DND-41 (cell line): ENCODE measurements around the gene ST6GALNAC1.

ENCODE experiments used
- ATAC-seq: fragments of 200-7000 bp; cut with Tn5 transposase; 3 replicates; pipeline ENCODE4 v1.9.1; 2021; ENCODE audit warnings: low read depth; ENCODE audit not compliant: insufficient read depth
- DNase-seq: peaks from one replicate; pipeline ENCODE4 v3.0.0-alpha.2; 2020
- H2AFZ ChIP-seq: 2 replicates; pipeline ENCODE4 v1.6.0; 2012; ENCODE audit warnings: low read depth, low read length
- H3K27ac ChIP-seq: 2 replicates; pipeline ENCODE4 v1.5.1; 2012; ENCODE audit warnings: low read length, inconsistent platforms
- H3K27me3 ChIP-seq: fragments of 200-600 bp; sonication (generic); 2 replicates; pipeline ENCODE4 v1.6.0; 2012; ENCODE audit warnings: low read length, mild to moderate bottlenecking, inconsistent platforms; ENCODE audit not compliant: insufficient read depth, poor library complexity
- H3K36me3 ChIP-seq: 2 replicates; pipeline ENCODE4 v1.5.1; 2012; ENCODE audit warnings: low read length, inconsistent platforms; ENCODE audit not compliant: insufficient read depth
- H3K4me1 ChIP-seq: 2 replicates; pipeline ENCODE4 v1.5.1; 2012; ENCODE audit warnings: mild to moderate bottlenecking, low read length; ENCODE audit not compliant: insufficient read depth
- H3K4me2 ChIP-seq: 2 replicates; pipeline ENCODE4 v1.6.0; 2012; ENCODE audit warnings: mild to moderate bottlenecking, moderate library complexity, low read length, inconsistent platforms; ENCODE audit not compliant: insufficient read depth
- H3K4me3 ChIP-seq, 2 experiments: fragments of 200-600 bp in 1 of 2; shearing (Covaris generic) in 1 of 2; 2 replicates each; pipeline ENCODE4 v1.5.1; 2012 to 2016; ENCODE audit warnings: inconsistent platforms in 2 of 2, low read length in 2 of 2, mild to moderate bottlenecking in 2 of 2, low read depth in 1 of 2, moderate library complexity in 1 of 2
- H3K79me2 ChIP-seq: 2 replicates; pipeline ENCODE4 v1.6.0; 2012; ENCODE audit warnings: low read length, inconsistent platforms; ENCODE audit not compliant: insufficient read depth
- H3K9ac ChIP-seq: 2 replicates; pipeline ENCODE4 v1.6.0; 2012; ENCODE audit warnings: low read depth, mild to moderate bottlenecking, inconsistent platforms, low read length, moderate library complexity
- H3K9me3 ChIP-seq: 2 replicates; pipeline ENCODE4 v1.5.1; 2012; ENCODE audit warnings: low read length, moderate library complexity, mild to moderate bottlenecking, inconsistent platforms; ENCODE audit not compliant: insufficient read depth, severe bottlenecking
- H4K20me1 ChIP-seq: 2 replicates; pipeline ENCODE4 v1.6.0; 2012; ENCODE audit warnings: low read length; ENCODE audit not compliant: insufficient read depth
- EZH2 ChIP-seq: IDR thresholded peaks from 3 replicates; pipeline ENCODE4 v1.6.1; 2012; ENCODE audit warnings: borderline replicate concordance, low read depth, mild to moderate bottlenecking, moderate library complexity, low read length, inconsistent platforms; ENCODE audit not compliant: severe bottlenecking
- TF ChIP-seq, protein P1 (sequence below): IDR thresholded peaks from 2 replicates; pipeline ENCODE4 v1.5.1; 2012; ENCODE audit warnings: borderline replicate concordance, low read length, moderate library complexity, mild to moderate bottlenecking; ENCODE audit not compliant: poor library complexity, severe bottlenecking; ENCODE audit errors: extremely low read depth

Gene ST6GALNAC1

GRCh38 chr17:76667491-76667755 lies 23.9 kb upstream of the ST6GALNAC1 start:
- Histone ChIP-seq H3K79me2 (peaks cover 3% of the 10 kb centered on the region), H3K27ac (no peak overlapping the region), H3K4me2 (no peak overlapping the region), H3K9me3 (no peaks in the 10 kb centered on the region), H3K36me3 (no peaks in the 10 kb centered on the region), H3K9ac (no peak overlapping the region), H3K4me1 (peaks cover 12% of the 10 kb centered on the region), H3K4me3 (no peak overlapping the region), H3K27me3 (no peaks in the 10 kb centered on the region), H2AFZ (no peak overlapping the region), H4K20me1 (no peaks in the 10 kb centered on the region)
- ATAC-seq (no peak), DNase-seq (no peak)
- no peak for TF ChIP-seq EZH2
- TF ChIP-seq, protein P1, sequence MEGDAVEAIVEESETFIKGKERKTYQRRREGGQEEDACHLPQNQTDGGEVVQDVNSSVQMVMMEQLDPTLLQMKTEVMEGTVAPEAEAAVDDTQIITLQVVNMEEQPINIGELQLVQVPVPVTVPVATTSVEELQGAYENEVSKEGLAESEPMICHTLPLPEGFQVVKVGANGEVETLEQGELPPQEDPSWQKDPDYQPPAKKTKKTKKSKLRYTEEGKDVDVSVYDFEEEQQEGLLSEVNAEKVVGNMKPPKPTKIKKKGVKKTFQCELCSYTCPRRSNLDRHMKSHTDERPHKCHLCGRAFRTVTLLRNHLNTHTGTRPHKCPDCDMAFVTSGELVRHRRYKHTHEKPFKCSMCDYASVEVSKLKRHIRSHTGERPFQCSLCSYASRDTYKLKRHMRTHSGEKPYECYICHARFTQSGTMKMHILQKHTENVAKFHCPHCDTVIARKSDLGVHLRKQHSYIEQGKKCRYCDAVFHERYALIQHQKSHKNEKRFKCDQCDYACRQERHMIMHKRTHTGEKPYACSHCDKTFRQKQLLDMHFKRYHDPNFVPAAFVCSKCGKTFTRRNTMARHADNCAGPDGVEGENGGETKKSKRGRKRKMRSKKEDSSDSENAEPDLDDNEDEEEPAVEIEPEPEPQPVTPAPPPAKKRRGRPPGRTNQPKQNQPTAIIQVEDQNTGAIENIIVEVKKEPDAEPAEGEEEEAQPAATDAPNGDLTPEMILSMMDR, result no peak

- no peaks in the 10 kb centered on the region for H3K9me3 ChIP-seq
- no peak overlapping the region for H3K9ac ChIP-seq
- no peak overlapping the region for H3K4me3 ChIP-seq
- H2AFZ ChIP-seq, result no peak overlapping the region
- H3K4me2 ChIP-seq, result no peak overlapping the region
- H3K27me3 ChIP-seq, result no peaks in the 10 kb centered on the region
- H3K4me1 ChIP-seq, result 0 out of 2 replicates have a peak, but pooled peaks cover 3% of the 10 kb centered on the region
- no peak for DNase-seq
- no peak for ATAC-seq
- no peaks in the 10 kb centered on the region for H3K79me2 ChIP-seq
- no peak overlapping the region for H3K27ac ChIP-seq
- H4K20me1 ChIP-seq, result no peaks in the 10 kb centered on the region
- TF ChIP-seq EZH2, result no peak
- TF ChIP-seq, protein P1, result no peak
- no peaks in the 10 kb centered on the region for H3K36me3 ChIP-seq
Measured at GRCh38 chr17:76660656-76661042, 17.1 kb upstream of the ST6GALNAC1 start.

GRCh38 chr17:76659928-76660655 lies 16.5 kb upstream of the ST6GALNAC1 start:
- H3K79me2 ChIP-seq, result no peaks in the 10 kb centered on the region
- H3K4me3 ChIP-seq, result no peak overlapping the region
- H3K36me3 ChIP-seq, result no peaks in the 10 kb centered on the region
- 0 out of 2 replicates have a peak, but pooled peaks cover 3% of the 10 kb centered on the region for H3K4me1 ChIP-seq
- H3K27ac ChIP-seq, result no peak overlapping the region
- H3K9me3 ChIP-seq, result no peaks in the 10 kb centered on the region
- ATAC-seq (no peak), DNase-seq (no peak)
- H3K4me2 ChIP-seq, result no peak overlapping the region
- H2AFZ ChIP-seq, result no peak overlapping the region
- H4K20me1 ChIP-seq, result no peaks in the 10 kb centered on the region
- TF ChIP-seq EZH2, result no peak
- TF ChIP-seq, protein P1, result no peak
- no peak overlapping the region for H3K9ac ChIP-seq
- H3K27me3 ChIP-seq, result no peaks in the 10 kb centered on the region
